HK-2 (cell line): ENCODE measurements around the gene AGXT2.
A peak's percentile ranks its signal among the peaks of the same experiment; 100 is the strongest.
"Not testable (repeated sequence)": the region's sequence is repeated elsewhere in the genome, so short reads cannot be mapped to it uniquely, and the experiment has no call there.

Experiments
- DNase-seq: peaks from one replicate; pipeline ENCODE4 v3.0.0-alpha.2; 2018; ENCODE audit not compliant: unreplicated experiment

AGXT2 gene

GRCh38 chr5:35012796-35013195, 35.0 kb downstream of the AGXT2 start:
- no peak for DNase-seq

GRCh38 chr5:35012365-35012764, 35.4 kb downstream of the AGXT2 start:
- no peak for DNase-seq

DNA sequence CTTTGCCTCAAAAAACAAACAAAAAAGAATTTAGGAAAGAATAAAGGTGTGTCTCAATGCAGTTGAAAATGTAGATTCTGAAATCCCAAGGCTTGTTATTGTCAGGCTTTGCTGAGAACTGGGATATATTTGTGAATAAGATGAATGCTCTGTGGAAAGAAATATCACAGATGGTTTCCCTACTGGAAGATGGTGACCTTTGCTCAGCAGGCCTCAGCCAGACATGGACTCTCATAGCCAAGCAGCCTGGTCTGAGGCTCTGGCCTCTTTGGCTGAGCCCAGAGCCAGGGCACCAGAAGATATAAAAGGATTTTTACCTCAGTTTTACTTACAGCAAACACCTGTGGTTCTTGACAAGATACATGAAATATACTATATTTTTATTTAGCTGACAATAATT, 37.1 kb downstream of the AGXT2 start:
- no peak for DNase-seq

DNA sequence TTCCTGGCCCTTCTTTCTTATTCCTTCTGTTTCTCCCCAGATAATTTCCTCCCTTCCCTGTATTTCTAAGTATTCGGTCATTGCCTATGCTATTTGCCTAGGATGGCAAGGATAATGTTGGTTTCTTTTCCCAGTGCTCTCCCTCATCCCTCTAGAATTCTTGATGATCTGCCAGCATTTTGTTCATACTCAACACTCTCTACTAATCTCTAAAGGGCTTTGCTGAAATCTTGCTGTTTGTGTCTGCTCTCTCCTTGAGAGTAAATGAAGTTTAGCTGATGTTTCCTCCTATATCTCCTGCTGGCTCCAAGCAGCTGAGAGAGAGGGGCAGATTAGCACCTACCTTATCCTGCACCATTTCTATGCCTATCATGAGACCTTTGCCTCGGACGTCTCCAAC, 38.1 kb downstream of the AGXT2 start:
- no peak for DNase-seq

DNA sequence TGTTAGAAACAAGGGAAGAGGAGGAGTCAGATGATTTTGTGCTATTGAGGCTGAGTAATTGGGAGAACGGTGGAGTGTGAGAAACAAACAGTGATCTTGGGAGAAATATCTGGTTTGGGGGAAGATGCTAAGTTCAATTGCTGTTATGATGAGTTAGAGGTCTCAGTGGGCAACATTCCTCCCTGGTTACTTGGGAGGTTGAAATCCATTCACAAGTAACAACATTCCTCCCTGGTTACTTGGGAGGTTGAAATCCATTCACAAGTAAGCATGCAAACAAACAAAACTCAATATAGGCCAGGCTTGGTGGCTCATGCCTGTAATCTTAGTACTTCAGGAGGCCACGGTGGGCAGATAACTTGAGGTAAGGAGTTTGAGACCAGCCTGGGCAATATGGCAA, 38.7 kb downstream of the AGXT2 start:
- DNase-seq, result no peak

- no peak for DNase-seq
These were observed 43.0 kb downstream of the AGXT2 start for GRCh38 chr5:35004771-35005170.

GRCh38 chr5:35004200-35004599, 43.5 kb downstream of the AGXT2 start:
- no peak for DNase-seq

DNA sequence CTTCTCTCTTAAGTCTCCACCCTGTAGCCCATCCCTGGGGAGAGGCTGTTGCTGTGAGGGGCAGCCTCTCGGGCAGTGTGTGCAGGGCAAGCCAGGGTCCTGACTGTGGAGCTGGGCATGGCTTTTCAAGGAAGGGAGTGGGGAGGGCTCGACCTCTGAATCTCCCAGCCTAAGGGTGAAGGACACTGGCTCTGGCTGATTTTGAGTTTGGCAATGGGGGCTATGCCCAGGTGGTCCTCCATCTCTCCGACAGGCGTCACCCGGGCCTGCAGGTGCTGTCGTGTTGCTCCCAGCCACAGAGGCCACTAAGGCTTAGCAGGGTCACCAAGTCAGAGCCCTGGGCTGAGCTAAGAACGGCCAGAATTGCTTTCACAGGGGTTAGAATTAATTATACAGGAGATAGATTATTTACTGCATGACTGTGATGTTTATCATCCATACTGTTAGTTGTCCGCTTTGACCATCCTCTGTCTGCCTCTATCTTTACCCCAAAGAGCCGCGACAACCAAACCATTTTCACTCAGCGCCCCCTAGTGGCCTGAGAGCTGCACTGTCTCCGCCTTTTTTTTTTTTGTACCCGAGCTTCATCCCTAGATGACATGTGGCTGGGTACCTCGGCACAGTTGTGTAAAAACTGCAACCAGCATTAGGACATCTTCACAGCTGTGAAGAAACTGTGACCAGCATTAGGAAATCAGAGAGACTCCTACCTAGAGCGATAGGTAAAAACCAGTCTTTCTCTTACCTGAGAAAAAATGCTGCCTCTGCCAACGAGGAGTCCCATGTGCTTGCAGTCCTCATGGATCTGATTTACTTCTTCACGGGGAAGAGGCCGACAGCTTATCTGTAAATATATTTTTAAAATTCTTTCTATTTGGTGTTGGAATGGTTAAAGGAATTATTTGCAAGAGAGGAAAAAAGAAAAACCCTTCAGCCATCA, 44.5 kb downstream of the AGXT2 start:
- peak; percentile 62 for DNase-seq

- no peak for DNase-seq
These were observed 45.3 kb downstream of the AGXT2 start for GRCh38 chr5:35002459-35002858.

DNA sequence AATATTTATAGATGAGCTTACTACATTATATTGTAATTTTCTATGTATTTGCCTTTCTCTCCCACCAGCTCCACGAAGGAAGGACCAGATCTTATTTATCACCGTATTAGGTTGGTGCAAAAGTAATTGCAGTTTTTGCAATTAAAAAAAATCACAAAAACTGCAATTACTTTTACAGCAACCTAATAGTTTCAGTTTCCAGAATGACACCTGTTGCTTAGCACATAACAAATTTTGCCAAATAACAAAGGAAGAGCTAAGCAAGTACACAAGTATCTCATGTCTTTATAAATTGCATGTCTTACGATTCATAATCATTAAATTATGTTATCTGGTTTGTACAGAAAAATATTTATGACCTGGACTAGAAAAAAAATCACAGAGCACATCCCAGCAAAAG, 45.9 kb downstream of the AGXT2 start:
- no peak for DNase-seq

DNA sequence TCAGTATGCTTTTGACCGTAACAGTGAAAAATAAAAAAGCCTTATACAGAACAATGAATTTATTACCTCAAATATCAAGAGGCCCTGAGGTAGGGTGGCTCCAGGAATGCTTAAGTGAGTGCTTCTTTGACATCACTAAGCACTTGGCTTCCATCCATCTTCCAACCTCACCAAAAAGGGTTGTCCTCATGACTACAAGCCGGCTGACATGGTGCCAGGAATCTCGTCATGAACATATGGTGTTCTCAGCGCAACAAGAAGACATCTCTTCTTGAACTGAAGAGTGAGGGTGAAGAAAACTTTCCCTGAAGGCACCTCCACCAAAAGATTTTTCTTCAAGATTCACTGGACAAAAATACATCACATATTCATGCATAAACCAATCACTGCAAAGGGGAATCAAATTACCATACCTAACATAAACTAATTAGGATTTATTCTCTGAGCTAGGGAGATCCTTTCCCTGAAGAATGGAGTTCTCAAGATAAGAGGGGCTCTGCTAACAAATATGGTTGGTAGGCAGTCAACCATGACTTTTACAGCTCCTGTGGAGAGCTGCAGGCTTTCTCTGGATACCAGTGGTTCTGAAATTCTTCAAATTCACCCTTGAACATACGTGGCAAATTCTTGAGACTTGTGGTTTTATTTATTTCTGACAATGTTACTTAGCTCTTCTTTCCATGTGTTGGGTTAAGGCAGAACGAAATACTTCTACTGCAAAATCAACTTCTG, 49.5 kb downstream of the AGXT2 start:
- no peak for DNase-seq

DNA sequence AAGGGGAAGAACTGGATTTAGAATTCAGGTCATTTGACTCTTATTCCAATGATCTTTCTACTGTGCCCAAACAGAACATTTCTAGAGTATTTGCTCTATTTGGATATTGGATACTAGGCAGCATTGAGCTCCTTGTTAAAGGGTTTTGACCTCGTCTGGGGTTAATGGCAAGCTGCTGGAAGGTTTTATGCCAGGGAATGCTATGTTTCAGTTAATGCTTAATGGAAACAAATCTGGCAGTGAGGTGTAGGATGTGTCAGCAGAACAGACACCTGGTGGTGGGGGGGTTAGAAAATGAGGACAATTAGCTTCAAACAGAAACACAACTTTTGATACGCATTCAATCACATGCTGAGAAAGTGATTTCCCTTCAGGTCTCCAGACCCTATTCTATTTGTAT, 51.5 kb downstream of the AGXT2 start:
- no peak for DNase-seq

- DNase-seq, result no peak
These were observed 53.8 kb downstream of the AGXT2 start for GRCh38 chr5:34993951-34994350.

- DNase-seq, result no peak
These were observed 56.1 kb downstream of the AGXT2 start for GRCh38 chr5:34991486-34992238.

DNA sequence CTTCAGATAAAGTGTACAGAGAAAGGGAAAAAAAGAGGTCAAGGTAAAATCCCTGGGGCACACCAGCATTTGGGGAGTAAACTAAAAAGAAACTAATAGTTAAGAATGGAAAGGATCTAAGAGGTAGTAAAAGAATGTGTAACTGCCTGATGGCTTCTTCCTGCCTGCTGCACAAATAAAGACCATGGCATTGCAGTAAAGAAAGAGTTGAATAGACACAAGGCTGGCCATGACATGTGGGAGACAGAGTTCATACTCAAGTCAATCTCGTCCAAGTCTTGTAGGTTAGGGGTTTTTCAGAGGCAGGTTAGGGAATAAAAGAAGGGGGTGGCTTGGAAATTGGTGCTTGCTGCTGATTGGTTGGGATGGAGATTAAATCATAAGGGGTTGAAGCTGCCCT, 60.8 kb downstream of the AGXT2 start:
- DNase-seq, result no peak

GRCh38 chr5:34982823-34983222, 64.9 kb downstream of the AGXT2 start:
- no peak for DNase-seq

DNA sequence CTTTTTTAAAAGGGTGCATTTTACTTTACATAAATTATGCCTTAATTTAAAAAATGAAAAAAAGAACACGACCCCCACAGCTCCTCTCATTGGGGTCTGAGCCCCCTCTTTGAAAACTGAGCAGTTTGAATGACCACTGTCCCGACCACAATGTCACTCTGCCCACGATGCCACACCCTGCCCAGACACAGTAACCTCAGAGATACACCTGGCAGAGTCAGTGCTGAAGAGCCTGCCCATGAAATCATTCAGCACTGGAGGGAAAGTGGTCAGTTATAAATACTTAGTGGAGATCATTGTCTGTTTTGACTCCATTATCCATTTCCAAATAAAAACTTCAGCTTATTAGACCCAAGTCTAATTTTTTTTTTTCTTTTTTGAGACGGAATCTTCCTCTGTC, 69.1 kb downstream of the AGXT2 start:
- no peak for DNase-seq

- no peak for DNase-seq
These were observed 69.7 kb downstream of the AGXT2 start for GRCh38 chr5:34977934-34978613.

DNA sequence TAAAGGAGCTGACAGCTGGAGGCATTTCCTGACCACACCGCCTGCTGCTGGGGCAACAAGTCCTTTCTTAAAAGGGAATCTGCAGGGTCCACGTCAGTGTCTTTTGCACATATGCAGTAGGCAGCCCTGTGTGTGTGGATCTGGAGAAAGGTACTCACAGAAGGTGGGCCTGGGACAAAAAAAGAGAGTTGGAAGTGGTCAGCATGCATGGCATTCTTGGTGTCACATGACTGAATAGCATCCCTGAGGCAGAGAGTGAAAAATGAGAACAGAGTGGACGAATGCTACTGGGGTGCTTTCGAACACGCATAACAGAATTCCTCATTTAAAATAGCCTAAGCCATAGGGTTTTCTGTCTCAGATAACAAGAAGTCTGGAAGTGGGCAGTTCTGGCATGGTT, 71.4 kb downstream of the AGXT2 start:
- DNase-seq, result no peak

GRCh38 chr5:34971655-34972054, 76.1 kb downstream of the AGXT2 start:
- DNase-seq, result not testable (repeated sequence)

GRCh38 chr5:34970552-34970951, 77.2 kb downstream of the AGXT2 start:
- DNase-seq, result no peak

- DNase-seq, result no peak
These were observed 79.5 kb downstream of the AGXT2 start for GRCh38 chr5:34968258-34968657.
